PC-9 (cell line): Measurements from ENCODE around the gene ADGRL3.

Experiments
- EZH2 ChIP-seq: fragments of 200-600 bp; sonication (generic); IDR thresholded peaks from 2 replicates; pipeline ENCODE4 v1.8.0; 2017; ENCODE audit warnings: antibody characterized with exemption, low read depth
- TF ChIP-seq, protein P1 (sequence below): fragments of 200-600 bp; sonication (generic); conservative IDR thresholded peaks from 2 replicates; pipeline ENCODE4 v1.6.1; 2017; ENCODE audit warnings: mixed run types, antibody characterized with exemption, mild to moderate bottlenecking, moderate library complexity

DNA sequence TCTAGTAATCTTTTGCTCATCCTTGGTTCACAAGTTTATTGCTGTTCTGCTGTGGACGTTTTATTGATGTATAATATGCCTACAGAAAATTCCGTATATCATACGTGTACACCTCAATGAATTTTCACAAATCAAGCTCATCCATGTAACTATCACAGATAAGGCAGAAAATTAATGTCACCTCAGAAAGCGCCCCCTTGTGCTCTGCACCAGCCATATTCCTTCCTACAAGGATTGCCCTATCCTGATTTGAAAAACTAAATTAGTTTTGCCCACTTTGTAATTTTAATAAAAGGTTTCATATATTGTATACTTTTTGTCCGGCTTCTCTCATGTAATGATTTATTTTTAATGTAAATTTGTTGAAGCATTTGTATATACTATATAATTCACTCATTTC lies 390.8 kb downstream of the ADGRL3 start:
- TF ChIP-seq, protein P1, sequence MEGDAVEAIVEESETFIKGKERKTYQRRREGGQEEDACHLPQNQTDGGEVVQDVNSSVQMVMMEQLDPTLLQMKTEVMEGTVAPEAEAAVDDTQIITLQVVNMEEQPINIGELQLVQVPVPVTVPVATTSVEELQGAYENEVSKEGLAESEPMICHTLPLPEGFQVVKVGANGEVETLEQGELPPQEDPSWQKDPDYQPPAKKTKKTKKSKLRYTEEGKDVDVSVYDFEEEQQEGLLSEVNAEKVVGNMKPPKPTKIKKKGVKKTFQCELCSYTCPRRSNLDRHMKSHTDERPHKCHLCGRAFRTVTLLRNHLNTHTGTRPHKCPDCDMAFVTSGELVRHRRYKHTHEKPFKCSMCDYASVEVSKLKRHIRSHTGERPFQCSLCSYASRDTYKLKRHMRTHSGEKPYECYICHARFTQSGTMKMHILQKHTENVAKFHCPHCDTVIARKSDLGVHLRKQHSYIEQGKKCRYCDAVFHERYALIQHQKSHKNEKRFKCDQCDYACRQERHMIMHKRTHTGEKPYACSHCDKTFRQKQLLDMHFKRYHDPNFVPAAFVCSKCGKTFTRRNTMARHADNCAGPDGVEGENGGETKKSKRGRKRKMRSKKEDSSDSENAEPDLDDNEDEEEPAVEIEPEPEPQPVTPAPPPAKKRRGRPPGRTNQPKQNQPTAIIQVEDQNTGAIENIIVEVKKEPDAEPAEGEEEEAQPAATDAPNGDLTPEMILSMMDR = 0 out of 2 replicates have a peak, but pooled peaks have one; percentile 24
- no peak for TF ChIP-seq EZH2
